Measurements from ENCODE around the gene AKAP13.

The AKAP13 gene

DNA sequence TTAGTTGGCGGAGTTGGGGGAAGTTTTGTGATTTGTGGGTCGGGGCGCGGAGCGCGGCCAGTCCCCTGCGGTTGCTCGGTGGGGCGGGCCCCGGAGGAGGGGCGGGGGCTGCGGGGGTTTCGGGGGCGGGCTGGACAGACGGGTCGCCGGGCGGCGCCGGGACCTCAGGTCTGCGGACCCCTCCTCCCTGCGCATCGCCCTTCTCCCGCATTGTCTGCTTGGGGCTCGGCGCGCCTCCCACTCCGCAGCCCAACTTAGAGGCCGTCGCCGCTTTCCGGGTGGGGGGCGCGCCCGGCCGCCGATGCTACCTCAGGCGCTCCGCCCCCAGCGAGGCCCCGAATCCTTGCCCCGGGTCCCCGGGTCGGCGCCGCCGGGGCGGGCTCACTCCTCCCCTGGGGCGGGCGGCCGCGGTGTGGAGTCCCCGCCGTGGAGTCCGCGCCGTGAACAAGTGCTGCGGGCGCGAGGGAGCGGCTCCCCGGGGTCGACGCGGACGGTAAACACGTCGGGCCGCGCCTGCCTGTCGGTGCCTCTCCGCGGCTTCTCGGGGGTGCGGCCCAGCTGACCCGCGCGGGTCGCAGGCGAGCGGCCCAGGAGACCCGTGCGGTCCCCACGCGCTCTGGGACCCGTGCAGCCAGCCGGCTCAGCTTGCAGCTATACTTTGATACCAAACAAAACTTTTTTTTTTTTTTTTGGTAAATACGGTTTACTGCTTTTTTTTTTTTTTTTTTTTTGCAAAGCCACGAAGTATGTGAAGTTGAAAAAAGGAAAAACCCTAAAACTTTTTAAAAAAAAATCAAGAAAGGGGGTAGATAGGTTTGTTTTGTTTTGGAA is 624 bp downstream of the AKAP13 start:
- peak overlapping the region; percentile 61 for H3K4me3 ChIP-seq (ENCODE audit: low read length)
- no peak for DNase-seq (ENCODE audit: low read depth, low spot score)

DNA sequence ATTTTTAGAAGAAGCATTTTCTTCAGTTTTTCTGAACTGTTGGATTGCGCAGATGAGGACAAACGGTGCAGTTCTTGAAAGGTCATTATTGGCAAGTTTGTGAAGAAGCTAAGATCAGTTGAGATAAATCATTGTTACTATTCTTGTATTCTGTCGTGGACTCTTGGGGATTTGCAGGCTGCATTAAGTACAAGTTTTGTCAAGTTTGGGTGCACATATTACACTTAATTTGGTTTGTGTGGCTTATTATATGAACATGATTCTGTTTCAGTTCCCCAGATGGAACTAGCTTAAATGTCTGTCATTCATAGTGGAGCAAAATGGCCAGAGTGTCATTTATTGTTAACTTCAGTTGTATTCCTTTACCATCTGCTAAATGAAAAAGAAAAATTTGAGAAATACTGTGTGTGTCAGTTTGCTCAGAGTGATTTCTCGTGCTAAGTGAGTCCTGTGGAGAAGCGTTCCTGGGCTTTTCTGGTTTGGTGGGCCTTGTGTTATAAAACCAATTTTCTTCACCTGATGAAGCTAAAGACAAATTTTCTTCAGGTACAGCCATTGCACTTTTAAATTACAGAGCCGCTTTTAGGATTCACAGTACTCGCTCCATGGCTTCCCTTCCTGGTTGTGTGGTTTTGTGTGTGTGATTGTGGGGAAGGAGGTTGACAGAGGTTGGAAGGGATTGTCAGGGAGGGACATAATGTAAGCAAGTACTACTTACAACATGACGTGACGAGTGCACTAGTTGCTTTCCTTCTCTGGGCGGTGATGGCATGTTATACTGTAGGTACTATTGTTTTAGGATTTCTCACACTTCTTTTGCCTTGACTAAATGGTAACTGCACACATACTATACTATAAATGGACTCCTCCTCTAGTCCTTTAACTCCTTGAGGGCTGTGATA is 1.7 kb downstream of the AKAP13 start:
- DNase-seq (ENCODE audit: low read depth, low spot score), result no peak
- H3K4me3 ChIP-seq (ENCODE audit: low read length), result no peak overlapping the region; the same call in 1 of the 2 replicates

DNA sequence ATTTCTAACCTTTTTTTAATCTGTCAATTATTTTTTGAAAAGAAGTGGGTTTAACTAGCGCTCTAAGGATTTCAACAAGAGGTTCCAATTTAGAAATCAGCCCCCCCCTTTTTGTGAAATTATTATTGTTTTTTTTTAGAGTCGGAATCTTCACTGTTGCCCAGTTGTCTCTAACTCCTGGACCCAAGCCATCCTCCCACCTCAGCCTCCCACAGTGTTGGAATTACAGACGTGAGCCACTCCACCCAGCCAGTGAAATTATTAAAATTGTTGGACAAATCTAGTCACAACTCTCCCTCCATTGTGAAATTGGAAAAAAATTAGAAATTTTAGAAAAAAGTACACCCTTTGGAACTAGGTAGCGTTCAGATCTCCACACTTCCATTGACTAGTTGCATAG is 2.5 kb downstream of the AKAP13 start:
- H3K4me3 ChIP-seq (ENCODE audit: low read length), result no peak overlapping the region
- DNase-seq (ENCODE audit: low read depth, low spot score), result no peak

DNA sequence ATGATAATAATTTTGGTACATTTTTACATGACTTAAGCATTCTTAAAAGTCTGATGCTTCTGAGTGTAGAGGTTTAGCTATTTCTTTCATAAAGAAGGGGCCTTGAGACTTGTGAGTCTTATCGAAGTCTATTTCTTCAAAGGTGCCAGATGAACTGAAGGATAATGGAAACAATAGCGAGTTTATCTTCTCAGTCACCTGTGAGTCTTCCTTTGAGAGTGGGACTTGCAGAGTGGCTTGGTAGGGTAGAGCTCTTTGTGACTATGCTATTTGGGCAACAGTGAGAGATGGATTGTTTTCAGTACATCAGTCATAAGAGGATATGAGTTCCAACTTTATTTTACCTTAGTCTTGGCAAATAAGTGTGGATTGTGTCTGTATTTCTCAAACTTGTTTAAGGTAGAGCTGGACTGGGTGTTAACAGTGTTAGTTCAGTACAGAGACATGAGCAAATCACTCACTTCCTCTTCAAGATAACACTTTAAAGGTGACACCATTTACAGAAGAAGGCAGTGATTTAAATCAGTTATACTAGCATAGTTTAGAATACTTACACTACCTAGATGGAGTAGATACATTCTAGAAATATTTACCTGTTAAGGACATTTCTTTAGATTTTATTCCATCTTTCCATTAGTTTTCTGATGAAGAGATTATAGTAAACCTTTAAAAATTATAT is 3.2 kb downstream of the AKAP13 start:
- H3K4me3 ChIP-seq (ENCODE audit: low read length), result no peak overlapping the region
- no peak for DNase-seq (ENCODE audit: low read depth, low spot score)

DNA sequence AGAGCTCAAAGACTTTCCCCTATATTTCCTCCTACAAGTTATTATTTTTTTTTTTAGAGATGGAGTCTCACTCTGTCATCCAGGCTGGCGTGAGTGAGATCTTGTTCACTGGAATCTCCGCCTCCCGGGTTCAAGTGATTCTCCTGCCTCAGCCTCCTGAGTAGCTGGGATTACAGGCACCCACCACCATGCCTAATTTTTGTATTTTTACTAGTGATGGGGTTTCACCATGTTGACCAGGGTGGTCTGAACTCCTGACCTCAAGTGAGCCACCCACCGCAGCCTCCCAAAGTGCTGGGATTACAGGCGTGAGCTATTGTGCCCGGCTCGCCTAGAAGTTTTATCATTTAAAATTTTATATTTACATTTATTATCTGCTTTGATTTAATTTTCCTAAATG is 5.9 kb downstream of the AKAP13 start:
- H3K4me3 ChIP-seq (ENCODE audit: low read length), result no peak overlapping the region
- DNase-seq (ENCODE audit: low read depth, low spot score), result no peak

DNA sequence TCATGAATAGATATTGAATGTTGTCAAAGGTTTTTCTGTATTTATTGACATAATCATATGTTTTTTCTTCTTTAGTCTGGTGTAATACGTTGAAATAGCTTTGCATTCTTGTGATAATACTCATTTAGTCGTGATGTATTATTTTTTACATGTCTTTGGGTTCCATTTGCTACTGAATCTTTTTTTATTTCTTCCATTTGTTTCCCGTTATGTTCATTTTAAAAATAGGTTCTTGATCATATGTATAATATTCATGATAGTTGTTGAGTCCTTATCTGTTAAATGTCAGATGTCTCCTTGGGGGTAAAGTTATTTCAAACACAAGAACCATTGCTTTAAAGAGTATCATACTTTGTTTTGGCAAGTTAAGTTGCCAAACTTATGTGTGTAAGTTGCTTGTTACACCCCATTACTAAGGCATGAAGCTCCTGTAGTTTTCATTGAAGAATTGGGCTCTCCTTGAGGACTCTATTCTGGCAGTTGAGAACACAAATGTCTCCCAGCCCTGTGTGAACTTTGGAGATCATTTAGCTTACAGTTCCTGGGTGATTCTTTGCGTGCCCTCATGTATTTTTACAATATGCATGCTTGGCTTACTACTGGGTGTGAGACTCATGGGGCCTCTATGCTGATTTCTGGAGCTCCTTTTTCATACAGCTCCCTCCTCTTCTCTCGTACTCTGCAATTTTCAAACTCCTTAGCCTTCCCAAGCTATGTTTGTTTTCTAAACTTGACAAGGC is 8.3 kb downstream of the AKAP13 start:
- no peak for DNase-seq (ENCODE audit: low read depth, low spot score)
- no peak overlapping the region for H3K4me3 ChIP-seq (ENCODE audit: low read length)

DNA sequence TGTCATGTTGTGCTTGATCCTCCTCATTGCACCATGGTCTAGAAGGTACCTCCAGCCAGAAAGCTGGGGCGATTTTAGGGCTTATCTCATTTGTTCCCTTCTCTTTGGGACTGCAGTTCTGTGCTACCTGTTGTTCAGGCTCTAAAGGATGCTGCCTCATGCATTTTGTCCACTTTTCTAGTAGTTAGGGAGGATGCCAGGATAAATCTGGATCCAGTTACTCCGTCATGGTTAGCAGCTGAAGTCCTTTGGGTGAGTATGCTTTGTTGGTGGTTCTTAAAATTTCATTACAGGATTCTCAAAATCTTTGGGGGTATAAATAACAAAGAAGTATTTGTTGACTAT is 8.9 kb downstream of the AKAP13 start:
- H3K4me3 ChIP-seq (ENCODE audit: low read length), result no peak overlapping the region
- no peak for DNase-seq (ENCODE audit: low read depth, low spot score)

DNA sequence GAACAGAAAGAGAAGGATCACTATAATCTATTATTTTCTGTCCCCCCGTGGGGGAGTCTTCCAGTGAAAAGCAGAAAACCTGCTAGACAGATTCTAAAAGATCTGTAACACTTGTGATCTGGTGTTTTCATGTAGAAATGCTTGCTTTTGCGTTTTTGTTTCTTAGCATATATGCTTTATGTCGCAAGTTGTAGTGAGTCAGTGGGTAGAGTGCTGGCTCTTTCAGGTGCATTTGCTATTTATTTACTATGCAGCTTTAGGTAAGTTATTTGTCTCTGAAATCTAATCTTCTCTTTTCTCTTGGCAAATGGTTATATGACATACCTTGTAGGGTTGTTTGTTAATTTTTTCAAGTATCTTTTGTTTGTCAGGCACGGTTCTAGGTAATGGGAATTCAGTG is 9.4 kb downstream of the AKAP13 start:
- no peak overlapping the region for H3K4me3 ChIP-seq (ENCODE audit: low read length)
- DNase-seq (ENCODE audit: low read depth, low spot score), result no peak

DNA sequence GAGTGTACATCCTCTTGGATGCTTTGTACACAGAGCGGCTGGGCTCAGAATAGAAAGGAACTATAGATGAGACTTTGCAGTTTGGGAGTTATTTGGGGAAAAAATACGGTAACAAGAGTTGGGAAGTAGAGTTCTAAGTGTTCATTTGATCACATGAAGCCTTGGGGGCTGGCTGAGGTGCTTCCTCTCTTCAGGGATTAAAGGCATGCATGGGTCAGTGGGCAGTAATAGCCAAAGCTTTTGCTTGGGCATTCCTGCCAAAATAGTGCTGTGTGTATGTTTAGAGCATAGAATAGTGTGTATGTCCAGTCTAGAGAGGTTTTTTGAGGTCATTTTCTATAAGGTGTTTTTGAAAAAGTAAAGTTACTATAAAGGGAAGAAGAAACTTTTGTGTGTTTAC is 12.8 kb downstream of the AKAP13 start:
- DNase-seq (ENCODE audit: low read depth, low spot score), result no peak
- H3K4me3 ChIP-seq (ENCODE audit: low read length), result no peak overlapping the region

DNA sequence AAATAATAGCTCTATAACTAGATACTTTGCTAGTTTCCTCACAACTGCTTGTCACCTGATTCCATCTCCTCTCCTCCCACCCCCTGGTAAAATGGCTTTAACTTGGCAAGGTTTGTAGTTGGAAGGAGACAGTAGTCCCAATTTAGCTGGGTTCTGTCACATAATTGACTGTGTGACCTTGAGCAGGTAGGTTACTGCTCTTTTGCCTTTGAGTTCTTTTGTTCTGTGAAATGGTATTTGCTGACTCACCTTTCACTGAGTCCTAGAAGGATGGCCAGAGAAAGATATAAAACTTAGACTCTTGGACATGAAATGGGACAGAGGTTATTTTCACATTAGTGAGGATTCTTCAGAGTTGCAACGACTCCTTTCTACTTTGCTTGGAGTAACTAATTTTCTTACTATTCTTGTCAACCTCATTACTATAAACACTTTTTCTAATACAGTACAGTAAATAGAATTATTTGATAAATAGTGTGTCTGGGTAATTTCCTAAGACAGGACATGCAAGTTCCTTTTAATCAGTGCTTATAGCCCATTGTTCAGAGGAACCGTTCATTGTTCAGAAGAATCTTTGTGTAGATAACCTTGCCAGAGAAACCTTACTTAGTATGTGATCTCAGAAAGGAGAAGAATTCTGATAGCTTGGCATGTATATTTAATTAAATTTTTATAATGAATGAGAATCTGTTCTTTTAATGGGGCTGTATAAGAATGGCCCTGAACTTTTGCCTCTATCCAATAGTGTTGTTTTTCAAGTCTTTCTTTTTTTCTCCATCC is 14.3 kb downstream of the AKAP13 start:
- DNase-seq (ENCODE audit: low read depth, low spot score), result no peak
- no peak overlapping the region for H3K4me3 ChIP-seq (ENCODE audit: low read length)

DNA sequence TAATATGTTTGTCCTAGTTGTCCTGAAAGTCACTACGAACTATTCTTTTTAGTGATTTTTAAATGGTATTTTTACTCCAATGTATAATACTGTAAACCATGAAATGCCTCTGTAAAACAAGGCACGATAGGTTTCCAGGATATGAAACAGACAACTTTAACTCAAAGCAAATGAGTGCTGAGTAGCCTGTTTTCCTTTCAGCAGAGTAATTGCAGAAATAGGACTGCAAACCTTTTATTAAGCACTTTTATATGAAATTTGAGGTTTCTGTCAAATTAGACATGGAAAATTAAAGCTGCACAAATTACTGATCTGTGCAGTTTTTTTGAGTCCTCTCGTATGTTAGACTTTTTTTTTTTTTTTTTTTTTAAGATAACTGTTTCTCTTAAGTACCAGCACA is 16.2 kb downstream of the AKAP13 start:
- no peak for DNase-seq (ENCODE audit: low read depth, low spot score)
- no peak overlapping the region for H3K4me3 ChIP-seq (ENCODE audit: low read length)

DNA sequence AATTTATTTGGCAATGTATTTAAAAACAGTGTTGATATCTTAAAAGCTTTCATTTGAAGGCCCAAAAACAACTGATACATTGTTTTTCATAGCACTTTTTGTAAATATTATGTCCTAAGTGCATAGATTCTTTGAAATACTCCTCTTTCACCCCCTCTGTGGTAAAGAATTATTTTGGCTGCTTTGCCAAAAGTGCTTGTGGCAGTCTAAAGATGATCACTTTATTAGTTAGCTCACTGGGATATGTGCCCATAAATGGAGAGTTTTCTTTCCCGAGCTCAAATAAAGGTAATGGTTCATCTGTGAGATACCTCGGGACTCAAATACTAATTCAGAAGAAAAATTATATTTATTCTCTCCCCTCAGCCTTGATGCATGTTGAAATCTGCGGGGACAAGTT is 16.7 kb downstream of the AKAP13 start:
- H3K4me3 ChIP-seq (ENCODE audit: low read length), result no peak overlapping the region
- DNase-seq (ENCODE audit: low read depth, low spot score), result no peak

DNA sequence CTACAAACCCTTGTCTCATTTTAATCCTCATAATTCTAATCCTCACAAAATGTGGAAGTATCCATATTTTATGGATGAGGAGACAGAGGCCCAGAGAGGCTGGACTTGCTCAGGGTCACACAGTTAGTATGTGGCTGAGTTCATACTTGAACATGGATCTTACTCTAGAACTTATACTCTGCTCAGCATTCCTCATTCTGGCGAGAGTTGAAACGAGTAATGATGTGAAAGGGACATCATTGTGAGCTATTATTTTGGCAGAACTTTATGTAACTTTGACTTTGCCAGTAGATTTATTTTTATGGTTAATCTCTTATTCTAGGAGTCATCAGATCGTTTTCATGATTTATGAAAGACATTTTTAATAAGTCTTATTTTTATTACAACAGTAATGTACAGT is 17.5 kb downstream of the AKAP13 start:
- DNase-seq (ENCODE audit: low read depth, low spot score), result no peak
- H3K4me3 ChIP-seq (ENCODE audit: low read length), result no peak overlapping the region

DNA sequence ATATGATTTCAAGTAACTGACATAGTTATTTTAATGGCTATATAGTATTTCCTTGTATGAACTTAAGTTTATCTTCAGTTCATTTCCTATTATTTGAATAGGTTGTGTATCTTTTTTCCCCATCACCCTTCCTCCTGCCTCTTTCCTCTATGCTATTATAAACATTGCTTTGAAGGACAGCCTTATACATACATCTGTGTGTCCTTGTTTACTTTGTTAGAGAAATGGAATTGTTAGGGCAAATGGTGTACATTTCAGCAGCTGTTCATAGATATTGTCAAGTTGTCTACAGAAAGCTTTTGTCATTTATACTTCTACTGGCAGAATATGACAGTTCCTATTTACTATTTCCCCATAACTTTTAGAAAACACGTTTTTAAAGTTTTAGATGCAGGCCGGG is 18.4 kb downstream of the AKAP13 start:
- DNase-seq (ENCODE audit: low read depth, low spot score), result no peak
- H3K4me3 ChIP-seq (ENCODE audit: low read length), result no peak overlapping the region

DNA sequence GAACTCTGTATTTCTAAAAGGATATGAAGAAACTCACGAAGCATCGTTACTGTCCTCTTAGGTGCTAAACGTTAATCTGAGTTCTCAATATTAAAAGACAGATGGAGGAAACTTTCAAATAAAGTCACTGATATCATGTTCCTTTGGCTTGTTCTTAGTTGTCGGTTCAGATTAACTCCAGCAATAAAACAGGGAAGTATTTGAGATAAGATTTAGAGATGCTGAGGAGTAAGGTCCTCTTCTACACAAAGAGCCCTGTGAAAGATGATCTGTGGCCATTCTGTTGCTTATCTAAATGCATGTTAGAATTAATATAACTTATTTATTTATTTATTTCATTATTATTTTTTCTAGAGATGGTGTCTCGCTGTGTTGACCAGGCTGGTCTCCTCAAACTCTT is 19.2 kb downstream of the AKAP13 start:
- H3K4me3 ChIP-seq (ENCODE audit: low read length), result no peak overlapping the region
- no peak for DNase-seq (ENCODE audit: low read depth, low spot score)

DNA sequence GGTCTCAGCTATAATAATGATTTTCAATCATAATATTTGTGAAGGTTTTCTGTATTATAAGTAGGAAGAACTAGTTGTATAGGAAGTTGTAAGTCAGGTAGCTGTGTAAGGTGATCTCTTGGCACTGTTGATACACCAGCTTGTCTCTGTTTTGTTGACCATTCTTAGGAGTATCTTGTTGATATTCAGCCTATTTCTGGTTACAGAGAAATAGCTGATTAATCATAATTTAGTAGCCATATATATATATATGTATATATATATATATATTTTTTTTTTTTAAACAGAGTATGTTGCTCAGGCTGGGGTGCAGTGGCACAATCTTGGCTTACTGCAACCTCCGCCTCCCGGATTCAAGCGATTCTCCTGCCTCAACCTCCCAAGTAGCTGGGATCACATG is 20.2 kb downstream of the AKAP13 start:
- no peak for DNase-seq (ENCODE audit: low read depth, low spot score)
- no peak overlapping the region for H3K4me3 ChIP-seq (ENCODE audit: low read length)

DNA sequence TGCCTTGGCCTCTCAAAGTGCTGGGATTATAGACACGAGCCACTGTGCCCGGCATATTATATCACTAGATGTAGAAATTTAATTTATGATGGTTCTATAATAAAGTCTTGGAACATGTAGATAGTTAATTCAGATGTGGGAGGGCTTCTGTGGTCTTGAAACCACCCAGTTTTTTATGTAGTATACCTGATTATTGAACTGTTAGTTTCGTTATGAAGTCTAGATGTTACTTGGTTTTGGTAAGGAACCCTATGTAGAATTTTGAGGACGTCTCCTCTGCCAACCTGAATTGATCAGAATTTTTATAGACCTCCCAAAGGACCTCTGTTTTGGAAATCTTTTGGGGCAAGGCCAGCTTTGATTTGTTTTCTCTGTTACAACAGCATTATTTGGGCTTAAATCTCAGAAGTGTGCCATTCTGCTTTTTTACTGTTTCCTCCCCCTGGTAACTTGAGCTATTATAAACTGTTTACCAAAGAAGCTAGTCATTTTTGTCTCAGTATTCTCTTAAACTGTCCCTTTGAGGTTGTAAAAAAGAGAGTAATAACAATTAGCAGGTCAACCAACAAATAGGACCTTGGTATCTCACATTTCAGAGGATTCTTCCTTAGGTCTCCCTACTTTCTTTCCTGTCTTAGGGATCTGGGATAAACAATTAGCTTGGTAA is 20.8 kb downstream of the AKAP13 start:
- no peak for DNase-seq (ENCODE audit: low read depth, low spot score)

DNA sequence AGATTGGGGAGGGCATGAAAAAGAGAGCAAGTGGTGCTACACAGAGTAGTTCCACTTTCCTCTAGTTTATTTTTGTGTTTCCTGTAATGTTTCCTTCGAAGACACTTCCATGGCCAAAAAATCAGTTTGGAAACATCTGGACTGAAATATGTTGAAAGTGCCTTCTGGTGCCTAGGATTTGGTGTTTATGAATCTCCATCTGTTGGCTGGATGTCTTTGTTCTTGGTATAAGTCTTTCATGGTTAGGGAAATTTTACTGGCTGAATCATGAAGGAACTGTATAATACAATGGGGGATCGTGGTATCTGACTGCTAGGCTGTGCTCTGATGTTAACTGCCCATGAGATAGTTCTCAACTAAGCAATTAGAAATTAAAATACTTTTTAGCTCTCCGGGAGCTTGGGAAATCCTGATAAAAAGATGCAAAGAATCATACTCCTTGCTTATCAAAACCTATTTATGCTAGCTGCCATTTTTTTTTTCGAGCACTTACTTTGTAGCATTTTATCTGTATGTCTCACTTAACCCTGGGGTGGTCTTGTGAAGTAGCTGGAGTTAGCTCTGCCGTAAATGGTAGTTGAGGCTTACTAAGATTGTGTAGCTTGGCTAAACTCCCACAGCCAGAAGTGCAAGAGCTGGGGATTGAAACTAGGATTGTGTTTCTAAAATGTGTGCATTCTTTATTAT is 21.9 kb downstream of the AKAP13 start:
- H3K4me3 ChIP-seq (ENCODE audit: low read length), result no peak overlapping the region
- no peak for DNase-seq (ENCODE audit: low read depth, low spot score)

More for the DNA sequence above, 20.8 kb downstream of the AKAP13 start:
- H3K4me3 ChIP-seq (ENCODE audit: low read length), result no peak overlapping the region
